Psoas muscle (tissue), 8 donors: Measurements from ENCODE around the gene ZNF655. TPM values are rescaled to one million over a fixed set of nuclear protein-coding genes. Genes with fewer than 3 reads are reported as not detected.

Experiments
- ATAC-seq, 4 donors: fragments of 200-7000 bp; cut with Tn5 transposase; one replicate each; pipeline ENCODE4 v1.9.1; 2020; ENCODE audit warnings: moderate library complexity in 3 of 4, mild to moderate bottlenecking in 2 of 4
- DNase-seq, 2 donors: peaks; one replicate each; pipeline ENCODE4 v3.0.0-alpha.2; 2020
- H3K27ac ChIP-seq: fragments of 200-600 bp; one replicate; pipeline ENCODE4 v1.8.0; 2022
- H3K27me3 ChIP-seq, 3 donors: fragments of 200-600 bp in 1 of 3; one replicate each; pipeline versions ENCODE4 v1.6.1 to v1.8.0; 2013 to 2022; ENCODE audit warnings: low read length in 2 of 3, mild to moderate bottlenecking in 2 of 3, moderate library complexity in 1 of 3; ENCODE audit not compliant: insufficient read depth in 3 of 3
- H3K36me3 ChIP-seq, 2 donors: fragments of 200-600 bp in 1 of 2; one replicate each; pipeline versions ENCODE4 v1.6.1 to v1.8.0; 2013 to 2022; ENCODE audit warnings: low read depth in 1 of 2, mild to moderate bottlenecking in 1 of 2, moderate library complexity in 1 of 2; ENCODE audit not compliant: insufficient read depth in 1 of 2
- H3K4me1 ChIP-seq: fragments of 200-600 bp; one replicate; pipeline ENCODE4 v1.8.0; 2022
- H3K4me3 ChIP-seq: fragments of 200-600 bp; one replicate; pipeline ENCODE4 v1.8.0; 2022; ENCODE audit warnings: mild to moderate bottlenecking
- H3K9me3 ChIP-seq: fragments of 200-600 bp; one replicate; pipeline ENCODE4 v1.8.0; 2022
- CTCF ChIP-seq: fragments of 200-600 bp; IDR thresholded peaks from one replicate; pipeline ENCODE4 v1.8.0; 2022; ENCODE audit warnings: antibody characterized with exemption
- WGBS, 3 donors: extraction: QIAGEN DNeasy Blood & Tissue Kit; methylation state at CpG; one replicate each; pipeline versions ENCODE4 v1.1.6 to v1.1.7; 2013; 5-methylcytosine and 5-hydroxymethylcytosine counted together
- intact Hi-C, 2 donors: fragments of 100-400 bp; cut with DNase I; formaldehyde crosslinking; loops; one replicate each; pipeline versions ENCODE4 v1.11.0 to v1.14.2; 2022
- polyA plus RNA-seq, 3 donors: library from polyadenylated mRNA; stranded (reverse); fragments of 200-250 nt; gene quantifications; one replicate each; pipeline ENCODE4 v1.2.3, GENCODE V29; 2013
- total RNA-seq, 4 donors: library from RNA; stranded (reverse); fragmentation: NEBNext Ultra II Directional in 2 of 4; extraction: Animal tissue kit (Norgen Biotek cat#: 25700) in 2 of 4; gene quantifications; one replicate each; pipeline versions ENCODE4 v1.2.1 to v1.2.4, GENCODE V29; 2021 to 2023
- donor health status: healthy with polysubstance abuse.
- donor health status: DM: no; HTN: no; CAD: no; lungs with moderate emphysema.
- donor health status: Bipolar disorder and iron deficiency.
- donor health status: healthy.
- donor health status: DM: yes; HTN: yes; CAD: no.
- donor health status: DM: no; HTN: no; CAD: no.
- donor health status: DM: no; HTN: no; CAD: no.
- donor health status: DM: yes; HTN: yes; CAD: no.

Gene ZNF655
- total and polyA plus RNA-seq, 7 donors, result 27.3 to 63.7 (median 38.2) TPM

GRCh38 chr7:99557196-99557607, 1.2 kb upstream of the ZNF655 start:
- no peaks in the 10 kb centered on the region for H3K27me3 ChIP-seq
- peak overlapping the region; percentile 78 for H3K4me3 ChIP-seq
- intact Hi-C loops, result no loop called here
- no peaks in the 10 kb centered on the region for H3K9me3 ChIP-seq
- ATAC-seq (no peak), DNase-seq (no peak)
- no peak for TF ChIP-seq CTCF
- H3K36me3 ChIP-seq, result peaks cover 15 to 61% of the 10 kb centered on the region in 2 donors
- 61 to 75% (median 67%) methylated on average over 4 of the region's 4 CpGs for WGBS, 3 donors
- H3K4me1 ChIP-seq, result peaks cover 46% of the 10 kb centered on the region
- peak overlapping the region; percentile 95 for H3K27ac ChIP-seq

GRCh38 chr7:99557940-99558305, 519 bp upstream of the ZNF655 start:
- intact Hi-C loops, result loop anchor here in 1 of 2 donors (2.0 kb wide), 1 partner anchor 53 kb away; the partner anchor contains the start of gene ZKSCAN5
- Histone ChIP-seq H3K36me3 (peaks cover 16 to 68% of the 10 kb centered on the region in 2 donors), H3K27me3 (no peaks in the 10 kb centered on the region), H3K4me3 (peak overlapping the region; percentile 78), H3K9me3 (no peaks in the 10 kb centered on the region), H3K27ac (peak overlapping the region; percentile 95), H3K4me1 (peaks cover 49% of the 10 kb centered on the region)
- no peak for TF ChIP-seq CTCF
- DNase-seq (no peak), ATAC-seq (peak in 2 of 4 donors; percentile 0 to 70)
- 1 to 3% (median 1%) methylated on average over 17 of the region's 17 CpGs for WGBS, 3 donors

- no peak for DNase-seq
- ATAC-seq, result no peak
- no peaks in the 10 kb centered on the region for H3K27me3 ChIP-seq
- peaks cover 21 to 70% of the 10 kb centered on the region in 2 donors for H3K36me3 ChIP-seq
- H3K4me3 ChIP-seq, result peak overlapping the region; percentile 78
- no peak for TF ChIP-seq CTCF
- peak overlapping the region; percentile 95 for H3K27ac ChIP-seq
- no peaks in the 10 kb centered on the region for H3K9me3 ChIP-seq
- intact Hi-C loops, result loop anchor here in 1 of 2 donors (2.0 kb wide), 1 partner anchor 55 kb away; the partner anchor contains the start of gene ZKSCAN5
- WGBS, 3 donors, result 18 to 22% (median 20%) methylated on average over 31 of the region's 31 CpGs
- H3K4me1 ChIP-seq, result peaks cover 60% of the 10 kb centered on the region
These were observed 903 bp downstream of the ZNF655 start for GRCh38 chr7:99559175-99559915.

GRCh38 chr7:99560834-99561736, 2.6 kb downstream of the ZNF655 start:
- H3K4me3 ChIP-seq, result peak overlapping the region; percentile 78
- ATAC-seq (no peak), DNase-seq (no peak)
- H3K9me3 ChIP-seq, result no peaks in the 10 kb centered on the region
- no peak for TF ChIP-seq CTCF
- H3K27ac ChIP-seq, result peak overlapping the region; percentile 95
- intact Hi-C loops, result no loop called here
- H3K27me3 ChIP-seq, result no peaks in the 10 kb centered on the region
- H3K36me3 ChIP-seq, result peaks cover 21 to 73% of the 10 kb centered on the region in 2 donors
- H3K4me1 ChIP-seq, result peaks cover 58% of the 10 kb centered on the region
- 86 to 96% (median 89%) methylated on average over 7 of the region's 7 CpGs for WGBS, 3 donors
